HG03558 (cell line): ENCODE measurements around the gene JMJD6.
"Not testable (repeated sequence)": the region's sequence is repeated elsewhere in the genome, so short reads cannot be mapped to it uniquely, and the experiment has no call there.

Experiments used
- ATAC-seq: cut with Tn5 transposase; IDR thresholded peaks from one replicate; pipeline ENCODE4 v1.9.1; 2021; ENCODE audit warnings: moderate number of reproducible peaks; ENCODE audit not compliant: unreplicated experiment; ENCODE audit errors: extremely low read depth

The JMJD6 gene

GRCh38 chr17:76700617-76701470 is 25.6 kb downstream of the JMJD6 start:
- no peak for ATAC-seq

- ATAC-seq: no peak
Observed at GRCh38 chr17:76700270-76700616, 26.2 kb downstream of the JMJD6 start.

- not testable (repeated sequence) for ATAC-seq
Observed at GRCh38 chr17:76698466-76698977, 27.9 kb downstream of the JMJD6 start.

GRCh38 chr17:76697702-76698465 is 28.5 kb downstream of the JMJD6 start:
- no peak for ATAC-seq

- no peak for ATAC-seq
Observed at GRCh38 chr17:76696763-76697701, 29.4 kb downstream of the JMJD6 start.

GRCh38 chr17:76695059-76695831 is 31.2 kb downstream of the JMJD6 start:
- ATAC-seq: no peak

- no peak for ATAC-seq
Observed at GRCh38 chr17:76691379-76692191, 34.8 kb downstream of the JMJD6 start.

- no peak for ATAC-seq
Observed at GRCh38 chr17:76690596-76691280, 35.7 kb downstream of the JMJD6 start.

- ATAC-seq: no peak
Observed at GRCh38 chr17:76689859-76690258, 36.5 kb downstream of the JMJD6 start.

GRCh38 chr17:76688165-76688622 is 38.2 kb downstream of the JMJD6 start:
- no peak for ATAC-seq

- ATAC-seq: no peak
Observed at GRCh38 chr17:76687298-76688164, 38.9 kb downstream of the JMJD6 start.

- no peak for ATAC-seq
Observed at GRCh38 chr17:76686538-76687297, 39.7 kb downstream of the JMJD6 start.

GRCh38 chr17:76685846-76686245 is 40.6 kb downstream of the JMJD6 start:
- ATAC-seq: no peak

GRCh38 chr17:76685366-76685765 is 41.0 kb downstream of the JMJD6 start:
- no peak for ATAC-seq

GRCh38 chr17:76684756-76685155 is 41.6 kb downstream of the JMJD6 start:
- ATAC-seq: no peak
